Stimulated activated effector memory CD8-positive, alpha-beta T cell treated with anti-CD3 and anti-CD28 coated beads, Interleukin-12 subunit alpha, Interleukin-12 subunit beta, amount 100 ng/mL, for 72 hours (primary cell): ENCODE results near the gene FDXR.
"Not testable (repeated sequence)": the region's sequence is repeated elsewhere in the genome, so short reads cannot be mapped to it uniquely, and the experiment has no call there.

ENCODE experiments used
- ATAC-seq: fragments of 150-1000 bp; cut with Tn5 transposase; 2 replicates; pipeline ENCODE4 v1.10.0; 2021
- DNase-seq, 2 donors: peaks; one replicate each; pipeline ENCODE4 v3.0.0; 2021 to 2022; ENCODE audit warnings: low spot score in 2 of 2
- H3K27ac Mint-ChIP-seq: one replicate; pipeline ENCODE4 v1.8.0; 2022; ENCODE audit warnings: mild to moderate bottlenecking, mixed read lengths
- H3K36me3 Mint-ChIP-seq: one replicate; pipeline ENCODE4 v1.8.0; 2022; ENCODE audit warnings: mild to moderate bottlenecking, mixed read lengths
- H3K4me1 Mint-ChIP-seq: one replicate; pipeline ENCODE4 v1.8.0; 2022; ENCODE audit warnings: mixed read lengths
- H3K4me3 Mint-ChIP-seq: one replicate; pipeline ENCODE4 v1.8.0; 2022; ENCODE audit warnings: mild to moderate bottlenecking, mixed read lengths
- H3K9me3 Mint-ChIP-seq: one replicate; pipeline ENCODE4 v1.8.0; 2022; ENCODE audit warnings: mixed read lengths

FDXR gene, protein sequence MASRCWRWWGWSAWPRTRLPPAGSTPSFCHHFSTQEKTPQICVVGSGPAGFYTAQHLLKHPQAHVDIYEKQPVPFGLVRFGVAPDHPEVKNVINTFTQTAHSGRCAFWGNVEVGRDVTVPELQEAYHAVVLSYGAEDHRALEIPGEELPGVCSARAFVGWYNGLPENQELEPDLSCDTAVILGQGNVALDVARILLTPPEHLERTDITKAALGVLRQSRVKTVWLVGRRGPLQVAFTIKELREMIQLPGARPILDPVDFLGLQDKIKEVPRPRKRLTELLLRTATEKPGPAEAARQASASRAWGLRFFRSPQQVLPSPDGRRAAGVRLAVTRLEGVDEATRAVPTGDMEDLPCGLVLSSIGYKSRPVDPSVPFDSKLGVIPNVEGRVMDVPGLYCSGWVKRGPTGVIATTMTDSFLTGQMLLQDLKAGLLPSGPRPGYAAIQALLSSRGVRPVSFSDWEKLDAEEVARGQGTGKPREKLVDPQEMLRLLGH

DNA sequence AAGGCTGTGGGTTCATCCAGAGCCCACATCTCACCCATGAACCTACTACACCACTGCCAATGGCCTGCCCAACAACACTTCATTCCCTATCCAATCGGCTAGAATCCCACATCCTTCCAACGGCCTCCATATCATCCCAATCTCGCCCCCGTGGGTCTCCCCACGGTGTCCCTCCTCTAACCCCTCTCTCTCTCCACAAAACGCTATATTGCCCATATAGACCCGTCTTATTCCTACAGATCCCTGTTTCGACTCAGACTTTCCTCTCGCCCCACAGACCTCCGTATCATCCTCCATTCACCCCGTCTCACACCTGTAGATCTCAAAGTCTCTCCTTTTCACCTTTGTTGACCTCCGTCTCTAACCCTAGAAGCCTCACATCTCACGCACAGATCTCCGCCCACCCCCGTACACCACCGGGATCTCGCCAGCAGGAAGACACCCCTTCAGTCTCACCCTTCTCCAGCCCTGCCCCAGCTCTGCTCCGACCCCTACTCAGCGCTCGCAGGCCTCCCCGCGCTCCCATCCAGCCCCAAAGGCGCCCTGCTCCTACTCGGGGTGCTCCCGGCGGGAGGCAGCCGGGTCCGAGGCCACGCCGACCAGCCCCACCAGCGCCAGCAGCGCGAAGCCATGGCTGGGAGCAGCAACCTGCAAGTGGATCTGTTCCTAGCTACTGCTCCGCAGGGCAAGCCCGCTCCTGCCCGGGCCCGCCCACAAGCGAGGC is at the start of gene FDXR:
FDXR (minus strand) TSS at position 682 of the 724 bp plus-strand sequence; CDS start at position 632, 50 bp downstream.
- peaks cover 15% of the 10 kb centered on the region for H3K36me3 Mint-ChIP-seq
- DNase-seq (no peak), ATAC-seq (peak; percentile 29)
- peak within 1 kb of the TSS; percentile 81 for H3K4me3 Mint-ChIP-seq
- peak within 1 kb of the TSS; percentile 98 for H3K27ac Mint-ChIP-seq
- peaks cover 24% of the 10 kb centered on the region for H3K4me1 Mint-ChIP-seq
- no peaks in the 10 kb centered on the region for H3K9me3 Mint-ChIP-seq

DNA sequence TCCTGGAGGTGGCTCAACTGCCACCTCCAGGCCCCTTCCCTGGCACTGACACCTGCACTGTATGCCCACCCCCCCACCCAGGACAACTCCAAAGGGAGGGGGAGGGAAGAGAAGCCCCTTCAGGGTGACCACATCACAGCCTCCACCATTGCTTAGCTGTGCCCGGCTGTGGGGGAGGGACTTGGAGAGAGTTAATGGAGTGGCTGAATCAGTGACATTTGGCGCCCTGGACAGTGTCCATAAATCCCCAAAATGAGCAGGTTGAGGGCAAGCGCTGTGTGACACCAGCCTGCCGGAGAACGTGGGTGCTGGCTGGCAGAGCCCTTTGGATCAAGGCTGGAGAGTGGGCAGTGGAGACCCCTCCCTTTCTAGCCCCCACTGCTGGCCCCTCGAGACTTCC is 49.4 kb upstream of the FDXR start:
- Mint-ChIP-seq H3K4me3 (peak overlapping the region; percentile 46), H3K36me3 (no peaks in the 10 kb centered on the region), H3K4me1 (peaks cover 21% of the 10 kb centered on the region), H3K9me3 (no peaks in the 10 kb centered on the region), H3K27ac (no peak overlapping the region)
- ATAC-seq (no peak), DNase-seq (no peak)

DNA sequence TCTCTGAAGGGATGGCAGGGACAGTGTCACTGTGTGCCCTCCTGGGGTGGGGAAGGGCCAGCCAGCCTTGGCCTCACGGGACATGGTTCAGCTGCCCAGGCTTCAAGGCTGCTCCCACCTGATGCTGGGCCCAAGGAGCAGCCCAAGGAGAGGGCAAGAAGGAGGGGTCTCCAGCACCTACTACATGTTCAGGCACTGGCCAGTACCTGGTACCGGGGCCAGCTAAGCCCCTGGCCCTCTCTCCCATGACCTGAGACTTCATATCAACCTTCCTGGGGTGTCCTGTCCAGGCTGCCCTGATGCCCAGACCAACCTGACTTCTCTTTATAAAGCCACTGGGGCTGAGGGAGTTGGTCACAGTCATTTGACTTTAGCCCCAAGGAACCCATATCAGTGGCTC is 49.0 kb upstream of the FDXR start:
- no peaks in the 10 kb centered on the region for H3K36me3 Mint-ChIP-seq
- H3K9me3 Mint-ChIP-seq, result no peaks in the 10 kb centered on the region
- no peak overlapping the region for H3K4me3 Mint-ChIP-seq
- DNase-seq (no peak), ATAC-seq (no peak)
- H3K27ac Mint-ChIP-seq, result no peak overlapping the region
- H3K4me1 Mint-ChIP-seq, result peaks cover 21% of the 10 kb centered on the region

DNA sequence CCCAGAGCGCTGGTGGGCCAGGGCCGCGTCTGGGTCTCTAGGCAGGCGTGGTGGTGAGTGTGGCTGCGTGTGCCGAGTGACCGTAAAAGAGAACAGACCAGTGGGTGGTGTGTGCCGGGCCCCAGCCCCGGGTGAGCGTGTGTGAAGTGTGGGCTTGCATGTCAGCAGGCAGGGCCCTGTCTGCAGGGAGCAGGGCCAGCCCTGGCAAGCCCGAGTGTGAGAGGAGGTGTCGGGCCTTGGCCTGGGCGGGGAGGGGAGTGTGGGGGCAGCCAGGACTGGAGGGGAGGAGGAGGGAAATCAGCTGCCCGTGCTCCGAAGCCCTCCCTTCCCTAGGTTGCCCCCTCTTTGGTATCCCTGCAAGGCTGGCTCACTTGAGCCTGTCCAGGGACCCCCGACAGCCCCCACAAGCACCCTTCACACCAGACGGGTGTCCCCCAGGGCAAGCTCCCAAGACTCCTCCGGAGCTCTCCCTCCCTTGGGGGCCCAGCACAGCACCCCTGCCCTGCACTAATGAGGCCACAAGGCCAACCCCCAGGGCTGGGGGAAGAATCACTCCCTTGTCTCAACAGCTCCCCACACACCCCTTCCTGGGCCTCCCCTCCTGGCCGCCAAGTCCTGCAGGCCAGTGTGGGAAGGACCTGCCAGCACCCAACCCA is 48.4 kb upstream of the FDXR start:
- no peak for ATAC-seq
- Mint-ChIP-seq H3K36me3 (no peaks in the 10 kb centered on the region), H3K27ac (no peak overlapping the region), H3K4me3 (no peak overlapping the region), H3K9me3 (no peaks in the 10 kb centered on the region), H3K4me1 (peaks cover 21% of the 10 kb centered on the region)
- DNase-seq, result no peak

DNA sequence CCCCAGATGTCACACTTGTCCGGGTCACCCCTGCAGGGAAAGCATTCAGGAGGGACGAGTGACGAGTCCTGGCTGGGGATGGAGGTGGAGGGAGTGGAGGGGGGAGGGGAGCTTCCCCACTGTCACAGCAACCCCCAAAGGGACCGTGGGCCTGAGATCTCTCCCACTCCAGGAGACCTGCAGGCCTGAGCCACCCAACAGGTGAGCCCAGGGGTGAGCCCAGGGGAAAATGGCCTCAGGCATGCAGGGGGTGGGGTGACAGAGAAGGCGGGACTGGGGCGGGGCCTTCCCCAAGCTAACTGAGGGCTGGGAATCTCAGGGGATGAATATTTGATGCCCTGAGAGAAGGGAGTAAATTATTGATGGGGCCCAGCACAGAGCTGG is 47.8 kb upstream of the FDXR start:
- DNase-seq (no peak), ATAC-seq (no peak)
- Mint-ChIP-seq H3K36me3 (no peaks in the 10 kb centered on the region), H3K27ac (no peak overlapping the region), H3K4me3 (no peak overlapping the region), H3K9me3 (no peaks in the 10 kb centered on the region), H3K4me1 (peaks cover 21% of the 10 kb centered on the region)

DNA sequence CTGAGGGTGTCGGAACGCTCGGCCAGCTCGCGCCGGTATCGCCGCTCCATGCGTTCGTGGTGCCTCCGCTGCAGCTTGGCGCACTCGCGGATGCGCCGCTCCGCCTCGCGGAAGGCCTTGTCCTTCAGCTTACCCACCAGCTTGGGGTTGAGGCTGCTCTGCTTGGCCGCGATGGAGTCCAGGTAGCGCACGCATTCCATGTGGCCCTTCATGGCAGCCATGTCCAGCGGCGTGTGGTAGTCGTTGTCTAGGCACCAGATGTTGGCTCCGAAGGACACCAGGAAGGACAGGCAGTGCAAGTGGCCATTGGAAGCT is 47.5 kb upstream of the FDXR start:
- H3K27ac Mint-ChIP-seq, result no peak overlapping the region
- ATAC-seq (no peak), DNase-seq (no peak)
- H3K4me1 Mint-ChIP-seq, result peaks cover 18% of the 10 kb centered on the region
- no peaks in the 10 kb centered on the region for H3K36me3 Mint-ChIP-seq
- no peak overlapping the region for H3K4me3 Mint-ChIP-seq
- H3K9me3 Mint-ChIP-seq, result no peaks in the 10 kb centered on the region

DNA sequence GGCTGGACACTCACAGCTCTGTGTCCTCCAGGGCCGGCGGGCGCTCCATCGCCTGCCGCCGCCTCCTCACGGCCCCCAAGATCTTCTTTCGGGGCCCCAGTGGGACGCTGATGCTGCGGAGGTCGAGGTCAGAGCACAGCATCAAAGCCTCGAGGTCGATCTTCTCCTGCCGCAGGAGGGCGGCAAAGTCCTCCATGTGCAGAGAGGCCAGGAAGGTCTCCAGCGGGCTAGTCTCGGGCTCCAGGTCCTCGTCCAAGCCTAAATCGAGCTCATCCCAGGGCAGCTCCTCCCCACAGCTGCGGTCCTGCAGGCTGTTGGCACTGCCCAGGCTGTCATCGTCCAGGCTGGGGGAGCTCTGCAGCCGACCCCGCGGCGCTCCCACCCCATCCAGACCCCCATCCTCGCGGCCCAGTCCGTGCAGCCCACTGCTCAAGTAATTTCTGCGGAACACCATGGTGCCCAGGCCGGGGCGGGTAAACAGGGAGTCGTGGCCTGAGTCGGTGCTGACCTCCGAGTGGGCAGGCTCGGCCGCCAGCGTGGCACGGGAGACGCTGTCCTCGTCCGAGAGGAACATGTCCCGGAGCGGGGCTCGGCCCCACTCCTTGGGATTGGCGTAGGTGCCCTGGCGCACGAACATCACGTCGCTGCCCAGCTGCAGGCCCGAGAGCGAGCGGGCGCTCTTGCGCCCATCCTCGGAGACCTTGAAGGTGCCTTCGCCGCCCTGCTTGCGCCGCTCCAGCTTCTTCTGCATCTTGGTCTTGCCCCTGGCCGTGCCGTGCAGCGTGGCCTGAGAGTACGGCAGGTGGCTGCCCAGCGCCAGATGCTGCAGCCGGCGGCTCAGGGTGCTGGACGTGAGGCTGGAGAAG is 46.9 kb upstream of the FDXR start:
- no peaks in the 10 kb centered on the region for H3K36me3 Mint-ChIP-seq
- DNase-seq, result no peak
- no peak overlapping the region for H3K27ac Mint-ChIP-seq
- peaks cover 13% of the 10 kb centered on the region for H3K4me1 Mint-ChIP-seq
- no peak overlapping the region for H3K4me3 Mint-ChIP-seq
- no peaks in the 10 kb centered on the region for H3K9me3 Mint-ChIP-seq
- ATAC-seq, result no peak

DNA sequence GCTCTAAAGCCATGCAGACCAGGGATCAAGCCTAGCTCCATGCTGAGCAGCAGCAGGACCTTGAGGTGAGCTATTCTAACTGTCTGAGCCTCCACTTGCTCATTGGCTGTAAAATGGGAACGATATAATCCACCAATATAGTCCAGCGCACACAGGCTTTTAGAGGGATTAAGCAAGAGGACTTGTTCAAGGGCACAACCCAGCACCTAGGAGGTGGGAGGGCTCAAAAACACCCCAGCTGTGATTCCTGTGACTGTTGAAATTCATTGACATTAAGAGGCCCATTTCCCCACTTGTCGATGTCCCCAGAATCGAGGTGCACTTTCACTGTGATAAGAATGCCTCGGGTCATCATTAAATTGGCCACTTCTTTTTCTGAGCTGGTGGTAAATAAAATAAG is 46.1 kb upstream of the FDXR start:
- H3K27ac Mint-ChIP-seq, result no peak overlapping the region

DNA sequence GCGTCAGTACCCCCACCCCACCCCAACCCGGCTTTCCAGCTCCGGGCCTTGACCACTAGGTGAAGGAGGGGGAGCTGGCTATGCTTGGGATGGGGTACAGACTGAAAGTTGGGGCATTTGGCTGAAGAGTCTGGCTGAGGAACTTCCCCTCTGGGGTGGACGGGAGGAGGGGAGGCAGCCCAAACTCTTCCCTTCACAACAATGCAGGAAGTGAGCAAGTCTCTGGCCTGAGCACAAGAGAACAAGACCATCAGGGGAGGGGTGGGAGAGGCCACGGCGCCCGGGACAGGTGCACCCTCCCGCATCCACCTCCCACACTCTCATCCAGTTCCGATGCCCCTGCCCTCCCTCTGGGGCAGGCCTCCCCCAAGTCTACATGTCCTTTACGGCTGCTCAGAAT is 44.6 kb upstream of the FDXR start:
- ATAC-seq, result no peak
- DNase-seq, result no peak
- Mint-ChIP-seq H3K36me3 (no peaks in the 10 kb centered on the region), H3K4me3 (no peak overlapping the region), H3K27ac (no peak overlapping the region), H3K4me1 (peaks cover 2% of the 10 kb centered on the region), H3K9me3 (no peaks in the 10 kb centered on the region)

More for the DNA sequence above, 46.1 kb upstream of the FDXR start:
- ATAC-seq, result no peak
- peaks cover 6% of the 10 kb centered on the region for H3K4me1 Mint-ChIP-seq
- DNase-seq, result no peak
- H3K4me3 Mint-ChIP-seq, result no peak overlapping the region
- H3K36me3 Mint-ChIP-seq, result no peaks in the 10 kb centered on the region
- H3K9me3 Mint-ChIP-seq, result no peaks in the 10 kb centered on the region

DNA sequence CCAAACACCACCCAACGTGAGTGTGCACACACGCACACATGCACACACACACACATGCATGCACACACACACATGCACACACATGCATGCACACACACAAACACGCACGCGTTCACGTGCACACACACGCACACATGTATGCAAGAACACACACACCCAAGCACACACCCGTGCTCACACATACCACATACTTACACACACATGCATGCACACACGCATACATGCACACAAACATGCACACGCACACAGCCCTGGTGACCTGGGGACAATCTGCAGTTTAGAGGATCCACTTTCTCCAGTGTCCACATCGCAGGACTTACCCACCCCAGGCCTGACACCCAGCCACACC is 44.0 kb upstream of the FDXR start:
- H3K9me3 Mint-ChIP-seq, result no peaks in the 10 kb centered on the region
- no peaks in the 10 kb centered on the region for H3K36me3 Mint-ChIP-seq
- no peak overlapping the region for H3K27ac Mint-ChIP-seq
- ATAC-seq (no peak), DNase-seq (no peak)
- no peak overlapping the region for H3K4me3 Mint-ChIP-seq
- no peaks in the 10 kb centered on the region for H3K4me1 Mint-ChIP-seq

DNA sequence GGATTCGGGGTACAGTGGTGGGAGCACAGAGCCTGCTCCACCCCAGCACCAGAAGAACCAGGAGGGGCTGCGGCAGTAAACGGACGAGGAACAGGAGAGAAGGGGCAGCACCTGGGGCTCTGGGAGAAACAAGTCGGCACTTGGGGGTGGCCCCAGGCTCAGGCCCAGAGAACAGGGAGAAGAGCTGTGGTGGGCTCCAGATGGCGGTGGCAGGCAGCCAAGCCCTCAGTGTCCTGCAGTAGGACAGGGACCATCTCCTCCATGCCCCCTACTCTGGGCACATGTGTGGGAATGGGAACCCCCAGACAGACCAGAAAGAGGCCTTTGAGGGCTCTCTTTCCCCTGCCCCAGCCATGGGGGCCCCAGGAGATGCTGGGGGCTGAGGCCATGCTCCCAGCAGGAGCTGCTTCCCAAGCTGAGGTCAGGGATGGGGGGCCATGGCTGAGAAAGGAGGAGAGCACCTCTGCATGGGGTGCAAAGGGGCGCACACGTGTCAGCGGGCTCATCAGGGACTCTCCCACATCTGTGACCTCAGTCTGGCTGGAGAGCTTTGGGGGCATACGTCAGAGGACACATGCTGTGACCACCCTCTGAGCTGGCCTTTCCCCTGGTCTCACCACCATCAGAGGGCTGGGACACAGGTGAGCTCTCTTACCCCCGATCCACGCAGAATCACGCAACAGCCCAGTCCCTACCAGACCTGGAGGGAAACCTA is 43.5 kb upstream of the FDXR start:
- no peaks in the 10 kb centered on the region for H3K4me1 Mint-ChIP-seq
- DNase-seq (no peak), ATAC-seq (no peak)
- H3K27ac Mint-ChIP-seq, result no peak overlapping the region
- H3K9me3 Mint-ChIP-seq, result no peaks in the 10 kb centered on the region
- H3K36me3 Mint-ChIP-seq, result no peaks in the 10 kb centered on the region
- no peak overlapping the region for H3K4me3 Mint-ChIP-seq

DNA sequence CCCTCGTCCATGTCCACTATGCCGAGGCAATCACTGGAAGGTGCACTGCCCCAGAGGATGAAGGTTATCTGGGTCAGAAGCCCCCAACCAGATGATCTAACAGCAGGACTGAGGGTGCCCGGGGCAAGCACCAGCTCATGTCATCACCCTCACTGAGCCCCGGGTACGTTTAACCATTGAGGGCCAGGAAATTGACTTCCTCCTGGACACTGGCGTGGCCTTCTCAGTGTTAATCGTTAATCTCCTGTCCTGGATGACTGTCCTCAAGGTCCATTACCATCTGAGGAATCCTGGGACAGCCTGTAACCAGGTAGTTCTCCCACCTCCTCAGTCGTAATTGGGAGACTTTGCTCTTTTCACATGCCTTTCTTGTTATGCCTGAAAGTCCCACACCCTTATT is 38.6 kb upstream of the FDXR start:
- not testable (repeated sequence) for ATAC-seq, H3K9me3 Mint-ChIP-seq, H3K4me3 Mint-ChIP-seq, DNase-seq, H3K27ac Mint-ChIP-seq, H3K36me3 Mint-ChIP-seq, H3K4me1 Mint-ChIP-seq

DNA sequence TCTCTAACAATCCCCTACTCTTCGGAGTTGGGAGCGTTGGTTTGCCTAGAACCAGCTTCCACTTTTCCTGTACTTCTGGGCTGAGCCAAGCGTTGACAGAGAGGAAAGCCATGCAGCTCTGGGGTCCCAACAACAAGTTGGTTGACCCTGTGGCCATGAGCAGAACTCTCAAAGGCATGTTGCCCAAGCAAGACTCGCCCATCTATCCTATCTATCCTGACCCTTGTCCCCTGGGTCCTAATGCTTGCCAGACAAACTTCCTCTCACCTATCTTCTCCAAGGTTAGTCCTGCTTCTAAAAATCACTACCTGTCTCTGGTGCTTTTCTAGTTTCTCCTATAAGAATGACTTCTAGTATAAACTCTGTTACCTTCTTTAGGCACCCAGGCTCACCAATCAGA is 36.3 kb upstream of the FDXR start:
- not testable (repeated sequence) for DNase-seq, ATAC-seq, H3K9me3 Mint-ChIP-seq, H3K27ac Mint-ChIP-seq, H3K36me3 Mint-ChIP-seq, H3K4me3 Mint-ChIP-seq, H3K4me1 Mint-ChIP-seq

DNA sequence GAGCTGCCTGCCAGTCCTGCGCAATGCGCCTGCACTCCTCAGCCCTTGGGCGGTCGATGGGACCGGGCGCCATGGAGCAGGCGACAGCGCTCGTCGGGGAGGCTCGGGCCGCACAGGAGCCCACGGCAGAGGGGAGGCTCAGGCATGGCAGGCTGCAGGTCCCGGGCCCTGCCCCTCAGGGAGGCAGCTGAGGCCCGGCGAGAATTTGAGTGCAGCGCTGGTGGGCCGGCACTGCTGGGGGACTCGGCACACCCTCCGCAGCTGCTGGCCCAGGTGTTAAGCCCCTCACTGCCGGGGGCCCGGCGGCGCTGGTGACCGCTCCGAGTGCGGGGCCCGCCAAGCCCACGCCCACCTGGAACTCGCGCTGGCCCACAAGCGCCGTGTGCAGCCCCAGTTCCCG is 34.2 kb upstream of the FDXR start:
- Mint-ChIP-seq H3K27ac (no peak overlapping the region), H3K4me1 (no peaks in the 10 kb centered on the region), H3K9me3 (no peaks in the 10 kb centered on the region), H3K4me3 (no peak overlapping the region), H3K36me3 (no peaks in the 10 kb centered on the region)
- ATAC-seq (no peak), DNase-seq (no peak)
